ENCODE measurements around the gene TSPAN33. TPM values are rescaled to one million over a fixed set of nuclear protein-coding genes. Genes with fewer than 3 reads are reported as not detected.
A peak's percentile ranks its signal among the peaks of the same experiment; 100 is the strongest.
"Not testable (repeated sequence)": the region's sequence is repeated elsewhere in the genome, so short reads cannot be mapped to it uniquely, and the experiment has no call there.

The TSPAN33 gene
- 38.0 TPM for total RNA-seq

- H3K4me3 ChIP-seq (ENCODE audit: low read length) = peak within 1 kb of the TSS; percentile 56
- H3K4me1 ChIP-seq (ENCODE audit: insufficient read depth, low read length) = peaks cover 52% of the 10 kb centered on the region
- H3K9me3 ChIP-seq (ENCODE audit: low read depth, low read length) = no peaks in the 10 kb centered on the region
- H3K27me3 ChIP-seq (ENCODE audit: insufficient read depth, low read length) = peaks cover 16% of the 10 kb centered on the region
These were observed at the start of gene TSPAN33 for GRCh38 chr7:129144095-129144833. TSS of gene TSPAN33 (plus strand) at chr7:129144707. CDS start at chr7:129144981, 274 bp downstream.

- Histone ChIP-seq H3K4me3 (ENCODE audit: low read length) (no peak overlapping the region), H3K27me3 (ENCODE audit: insufficient read depth, low read length) (no peaks in the 10 kb centered on the region), H3K9me3 (ENCODE audit: low read depth, low read length) (no peaks in the 10 kb centered on the region), H3K4me1 (ENCODE audit: insufficient read depth, low read length) (peaks cover 24% of the 10 kb centered on the region)
These were observed 49.2 kb upstream of the TSPAN33 start for GRCh38 chr7:129095258-129095657.

- H3K4me1 ChIP-seq (ENCODE audit: insufficient read depth, low read length) = peaks cover 16% of the 10 kb centered on the region
- H3K9me3 ChIP-seq (ENCODE audit: low read depth, low read length) = no peaks in the 10 kb centered on the region
- H3K27me3 ChIP-seq (ENCODE audit: insufficient read depth, low read length) = no peaks in the 10 kb centered on the region
- no peak overlapping the region for H3K4me3 ChIP-seq (ENCODE audit: low read length)
These were observed 46.0 kb upstream of the TSPAN33 start for GRCh38 chr7:129098409-129099084.

GRCh38 chr7:129100827-129101166 lies 43.7 kb upstream of the TSPAN33 start:
- no peak overlapping the region for H3K4me3 ChIP-seq (ENCODE audit: low read length)
- H3K4me1 ChIP-seq (ENCODE audit: insufficient read depth, low read length) = peaks cover 2% of the 10 kb centered on the region
- H3K27me3 ChIP-seq (ENCODE audit: insufficient read depth, low read length) = no peaks in the 10 kb centered on the region
- no peaks in the 10 kb centered on the region for H3K9me3 ChIP-seq (ENCODE audit: low read depth, low read length)

GRCh38 chr7:129101746-129102145 lies 42.8 kb upstream of the TSPAN33 start:
- no peaks in the 10 kb centered on the region for H3K27me3 ChIP-seq (ENCODE audit: insufficient read depth, low read length)
- H3K4me1 ChIP-seq (ENCODE audit: insufficient read depth, low read length) = no peaks in the 10 kb centered on the region
- no peak overlapping the region for H3K4me3 ChIP-seq (ENCODE audit: low read length)
- no peaks in the 10 kb centered on the region for H3K9me3 ChIP-seq (ENCODE audit: low read depth, low read length)

GRCh38 chr7:129103561-129104324 lies 40.8 kb upstream of the TSPAN33 start:
- Histone ChIP-seq H3K4me3 (ENCODE audit: low read length) (no peak overlapping the region), H3K27me3 (ENCODE audit: insufficient read depth, low read length) (no peaks in the 10 kb centered on the region), H3K9me3 (ENCODE audit: low read depth, low read length) (no peaks in the 10 kb centered on the region), H3K4me1 (ENCODE audit: insufficient read depth, low read length) (no peaks in the 10 kb centered on the region)

GRCh38 chr7:129108581-129108980 lies 35.9 kb upstream of the TSPAN33 start:
- H3K4me1 ChIP-seq (ENCODE audit: insufficient read depth, low read length) = no peaks in the 10 kb centered on the region
- no peak overlapping the region for H3K4me3 ChIP-seq (ENCODE audit: low read length)
- H3K27me3 ChIP-seq (ENCODE audit: insufficient read depth, low read length) = no peaks in the 10 kb centered on the region
- no peaks in the 10 kb centered on the region for H3K9me3 ChIP-seq (ENCODE audit: low read depth, low read length)

- Histone ChIP-seq H3K4me3 (ENCODE audit: low read length) (no peak overlapping the region), H3K9me3 (ENCODE audit: low read depth, low read length) (no peaks in the 10 kb centered on the region), H3K27me3 (ENCODE audit: insufficient read depth, low read length) (no peaks in the 10 kb centered on the region), H3K4me1 (ENCODE audit: insufficient read depth, low read length) (no peaks in the 10 kb centered on the region)
These were observed 34.1 kb upstream of the TSPAN33 start for GRCh38 chr7:129110258-129110981.

GRCh38 chr7:129110982-129111376 lies 33.5 kb upstream of the TSPAN33 start:
- no peak overlapping the region for H3K4me3 ChIP-seq (ENCODE audit: low read length)

GRCh38 chr7:129115676-129116075 lies 28.8 kb upstream of the TSPAN33 start:
- no peaks in the 10 kb centered on the region for H3K27me3 ChIP-seq (ENCODE audit: insufficient read depth, low read length)
- no peaks in the 10 kb centered on the region for H3K4me1 ChIP-seq (ENCODE audit: insufficient read depth, low read length)
- H3K9me3 ChIP-seq (ENCODE audit: low read depth, low read length) = no peaks in the 10 kb centered on the region
- no peak overlapping the region for H3K4me3 ChIP-seq (ENCODE audit: low read length)

More at GRCh38 chr7:129110982-129111376, 33.5 kb upstream of the TSPAN33 start:
- Histone ChIP-seq H3K27me3 (ENCODE audit: insufficient read depth, low read length) (no peaks in the 10 kb centered on the region), H3K4me1 (ENCODE audit: insufficient read depth, low read length) (no peaks in the 10 kb centered on the region), H3K9me3 (ENCODE audit: low read depth, low read length) (no peaks in the 10 kb centered on the region)

- Histone ChIP-seq H3K27me3 (ENCODE audit: insufficient read depth, low read length) (no peaks in the 10 kb centered on the region), H3K4me1 (ENCODE audit: insufficient read depth, low read length) (peaks cover 13% of the 10 kb centered on the region), H3K4me3 (ENCODE audit: low read length) (no peak overlapping the region), H3K9me3 (ENCODE audit: low read depth, low read length) (no peaks in the 10 kb centered on the region)
These were observed 26.3 kb upstream of the TSPAN33 start for GRCh38 chr7:129118182-129118581.

GRCh38 chr7:129118976-129119375 lies 25.5 kb upstream of the TSPAN33 start:
- Histone ChIP-seq H3K4me1 (ENCODE audit: insufficient read depth, low read length) (peaks cover 18% of the 10 kb centered on the region), H3K27me3 (ENCODE audit: insufficient read depth, low read length) (no peaks in the 10 kb centered on the region), H3K9me3 (ENCODE audit: low read depth, low read length) (no peaks in the 10 kb centered on the region), H3K4me3 (ENCODE audit: low read length) (no peak overlapping the region)

GRCh38 chr7:129121501-129122077 lies 22.9 kb upstream of the TSPAN33 start:
- not testable (repeated sequence) for H3K27me3 ChIP-seq (ENCODE audit: insufficient read depth, low read length)

GRCh38 chr7:129122078-129122750 lies 22.3 kb upstream of the TSPAN33 start:
- H3K4me1 ChIP-seq (ENCODE audit: insufficient read depth, low read length) = peaks cover 18% of the 10 kb centered on the region
- H3K4me3 ChIP-seq (ENCODE audit: low read length) = no peak overlapping the region
- no peaks in the 10 kb centered on the region for H3K27me3 ChIP-seq (ENCODE audit: insufficient read depth, low read length)
- H3K9me3 ChIP-seq (ENCODE audit: low read depth, low read length) = no peaks in the 10 kb centered on the region

More at GRCh38 chr7:129121501-129122077, 22.9 kb upstream of the TSPAN33 start:
- not testable (repeated sequence) for H3K9me3 ChIP-seq (ENCODE audit: low read depth, low read length); H3K4me3 ChIP-seq (ENCODE audit: low read length)
- H3K4me1 ChIP-seq (ENCODE audit: insufficient read depth, low read length) = peaks cover 18% of the 10 kb centered on the region

Measured in mononuclear cell (primary cell).